GM12878 (cell line): ENCODE data around the gene CA6. TPM values are rescaled to one million over a fixed set of nuclear protein-coding genes. Genes with fewer than 3 reads are reported as not detected.

Experiments
- ATAC-seq: fragments of 200-7000 bp; cut with Tn5 transposase; 3 replicates; pipeline ENCODE4 v1.9.1; 2020; ENCODE audit warnings: mild to moderate bottlenecking, moderate library complexity
- BruUV-seq: library from RNA; stranded (reverse); fragments of 400-500 nt; replicated peaks from 2 replicates; lab custom pipeline; 2021; lab: Mats Ljungman, UMichigan
- CTCF ChIA-PET: fragments of 300-600 bp; sonication (Branson Sonifier 250); formaldehyde crosslinking; extraction: SDS; loops from one replicate; lab custom pipeline; 2021; ENCODE audit warnings: inconsistent platforms; lab: Yijun Ruan, JAX
- POLR2A ChIA-PET: fragments of 350-600 bp; formaldehyde crosslinking; extraction: SDS; loops from one replicate; lab custom pipeline; 2021; ENCODE audit warnings: inconsistent platforms; lab: Charles Lee
- RAD21 ChIA-PET: fragments of 300-600 bp; sonication (Branson Sonifier 250); formaldehyde crosslinking; loops from one replicate; lab custom pipeline; 2023; ENCODE audit warnings: antibody characterized with exemption; ENCODE audit not compliant: unreplicated experiment; lab: Charles Lee
- SMC1A ChIA-PET: fragments of 300-600 bp; sonication (Branson Sonifier 250); formaldehyde crosslinking; loops from one replicate; lab custom pipeline; 2023; ENCODE audit not compliant: unreplicated experiment, uncharacterized antibody; lab: Charles Lee
- DNase-seq: peaks from one replicate; pipeline ENCODE4 v3.0.0-alpha.2; 2011; ENCODE audit warnings: low read depth, low spot score
- FAIRE-seq: peaks from 3 replicates; lab custom pipeline; 2011; peaks lifted over from hg19 to GRCh38; lab: Jason Lieb, UNC
- H2AFZ ChIP-seq: 2 replicates; pipeline ENCODE4 v1.6.0; 2011; ENCODE audit warnings: low read depth, low read length, control low read depth; ENCODE audit not compliant: control insufficient read depth
- H3K27ac ChIP-seq: 2 replicates; pipeline ENCODE4 v1.5.1; 2011; ENCODE audit warnings: control low read depth; ENCODE audit not compliant: control insufficient read depth, insufficient read depth
- H3K27me3 ChIP-seq, 2 experiments: replicated peaks in 1 of 2; 2 replicates each; pipeline versions ENCODE4 v1.6.0 to v1.6.1; 2011; ENCODE audit warnings: low read length in 1 of 2; ENCODE audit not compliant: control insufficient read depth in 2 of 2, insufficient read depth in 2 of 2
- H3K36me3 ChIP-seq, 2 experiments: 2 replicates each; pipeline ENCODE4 v1.5.1; 2011; ENCODE audit warnings: low read length in 1 of 2; ENCODE audit not compliant: control insufficient read depth in 2 of 2, insufficient read depth in 2 of 2
- H3K4me1 ChIP-seq: 2 replicates; pipeline ENCODE4 v1.6.1; 2011; ENCODE audit warnings: mild to moderate bottlenecking, low read length, moderate library complexity, mixed read lengths; ENCODE audit not compliant: control insufficient read depth, insufficient read depth
- H3K4me2 ChIP-seq: 2 replicates; pipeline ENCODE4 v1.6.0; 2011; ENCODE audit warnings: control low read depth; ENCODE audit not compliant: control insufficient read depth, insufficient read depth
- H3K4me3 ChIP-seq: fragments of 200-600 bp; sonication (generic); 2 replicates; pipeline ENCODE4 v1.5.1; 2016
- H3K79me2 ChIP-seq: 2 replicates; pipeline ENCODE4 v1.6.0; 2011; ENCODE audit warnings: low read length; ENCODE audit not compliant: control insufficient read depth, insufficient read depth
- H3K9ac ChIP-seq: 2 replicates; pipeline ENCODE4 v1.8.0; 2011; ENCODE audit warnings: low read length, control low read depth, mixed read lengths; ENCODE audit not compliant: control insufficient read depth, insufficient read depth
- H3K9me3 ChIP-seq: replicated peaks from 3 replicates; pipeline ENCODE4 v1.5.1; 2011; ENCODE audit warnings: mild to moderate bottlenecking, low read length; ENCODE audit not compliant: control insufficient read depth, insufficient read depth
- H4K20me1 ChIP-seq: 2 replicates; pipeline ENCODE4 v1.6.0; 2011; ENCODE audit not compliant: control insufficient read depth, insufficient read depth
- ATF3 ChIP-seq: IDR thresholded peaks from 2 replicates; pipeline ENCODE4 v1.6.1; 2011; ENCODE audit warnings: low read depth, mild to moderate bottlenecking, low read length, moderate library complexity, borderline replicate concordance; ENCODE audit errors: extremely low read depth
- BACH1 ChIP-seq: fragments of 450-650 bp; IDR thresholded peaks from 2 replicates; pipeline ENCODE4 v1.6.1; 2017; ENCODE audit warnings: mild to moderate bottlenecking, borderline replicate concordance
- CBFB ChIP-seq: IDR thresholded peaks from 2 replicates; pipeline ENCODE4 v1.6.1; 2016; ENCODE audit warnings: antibody characterized with exemption, low read depth
- CBX3 ChIP-seq: fragments of 200-600 bp; sonication (generic); IDR thresholded peaks from 2 replicates; pipeline ENCODE4 v1.6.1; 2016; ENCODE audit warnings: low read depth, borderline replicate concordance
- CEBPB ChIP-seq, 2 experiments: fragments of 150-350 bp in 1 of 2; IDR thresholded peaks; 2 replicates each; pipeline ENCODE4 v1.6.1; 2012 to 2014; ENCODE audit warnings: low read depth in 2 of 2, low read length in 2 of 2, borderline replicate concordance in 1 of 2, inconsistent platforms in 1 of 2
- GABPA ChIP-seq: IDR thresholded peaks from 2 replicates; pipeline ENCODE4 v1.6.1; 2014; ENCODE audit warnings: antibody characterized with exemption, low read depth, mild to moderate bottlenecking, inconsistent platforms
- HDAC2 ChIP-seq: fragments of 200-600 bp; sonication (generic); IDR thresholded peaks from 2 replicates; pipeline ENCODE4 v1.6.1; 2017
- IKZF2 ChIP-seq, 2 experiments: fragments of 450-650 bp; IDR thresholded peaks; 2 replicates each; pipeline ENCODE4 v1.6.1; 2017; ENCODE audit warnings: mild to moderate bottlenecking in 2 of 2, moderate library complexity in 2 of 2
- KAT2A ChIP-seq: conservative IDR thresholded peaks from 2 replicates; pipeline ENCODE4 v1.6.1; 2011; ENCODE audit warnings: low read depth, low read length; ENCODE audit not compliant: control insufficient read depth
- MEF2A ChIP-seq: IDR thresholded peaks from 2 replicates; pipeline ENCODE4 v1.6.1; 2011; ENCODE audit warnings: low read depth, mild to moderate bottlenecking, low read length, moderate library complexity; ENCODE audit not compliant: insufficient read depth
- PAX8 ChIP-seq: fragments of 450-650 bp; IDR thresholded peaks from 2 replicates; pipeline ENCODE4 v1.6.1; 2017; ENCODE audit warnings: mild to moderate bottlenecking, moderate library complexity
- POU2F2 ChIP-seq: IDR thresholded peaks from 3 replicates; pipeline ENCODE4 v1.6.1; 2011; ENCODE audit warnings: low read depth, mild to moderate bottlenecking, low read length, borderline replicate concordance
- RELB ChIP-seq: fragments of 450-650 bp; IDR thresholded peaks from 2 replicates; pipeline ENCODE4 v1.6.1; 2017; ENCODE audit warnings: low read depth, mild to moderate bottlenecking, moderate library complexity
- SMARCA5 ChIP-seq: fragments of 450-650 bp; IDR thresholded peaks from 2 replicates; pipeline ENCODE4 v1.6.1; 2017; ENCODE audit warnings: mild to moderate bottlenecking
- SREBF1 ChIP-seq: IDR thresholded peaks from 2 replicates; pipeline ENCODE4 v1.6.1; 2012; ENCODE audit warnings: mild to moderate bottlenecking, low read length
- STAT1 ChIP-seq: fragments of 450-650 bp; conservative IDR thresholded peaks from 2 replicates; pipeline ENCODE4 v1.6.1; 2014; ENCODE audit warnings: antibody characterized with exemption, mild to moderate bottlenecking
- TCF12 ChIP-seq: IDR thresholded peaks from 2 replicates; pipeline ENCODE4 v1.6.1; 2011; ENCODE audit warnings: low read depth, mild to moderate bottlenecking, low read length
- TCF7 ChIP-seq: IDR thresholded peaks from 2 replicates; pipeline ENCODE4 v1.6.1; 2014; ENCODE audit warnings: antibody characterized with exemption, borderline replicate concordance
- WRNIP1 ChIP-seq: IDR thresholded peaks from 2 replicates; pipeline ENCODE4 v1.6.1; 2011; ENCODE audit warnings: low read depth, low read length, improper control_type of control experiment, borderline replicate concordance
- WGBS: methylation state at CpG from one replicate; pipeline ENCODE4 v1.1.6; 2016; ENCODE audit warnings: low lambda C conversion rate; ENCODE audit not compliant: insufficient replicate concordance, insufficient coverage; ENCODE audit errors: missing lambda C conversion rate; 5-methylcytosine and 5-hydroxymethylcytosine counted together
- in situ Hi-C: fragments of 300-500 bp; cut with MboI; formaldehyde crosslinking; loops from 9 replicates; pipeline ENCODE4 v1.14.3; 2018; ENCODE audit warnings: mixed read lengths
- intact Hi-C: fragments of 100-400 bp; cut with micrococcal nuclease; formaldehyde crosslinking; loops from one replicate; pipeline ENCODE4 v1.14.2; 2022; ENCODE audit not compliant: unreplicated experiment
- polyA plus RNA-seq, 11 experiments: library from polyadenylated mRNA; depleted of rRNA in 4 of 11; unstranded in 6 of 11; stranded (reverse) in 5 of 11; fragments of >200 nt; fragmentation: Nextera tagmentation in 4 of 11; fragmentation: Illumina TruSeq in 1 of 11; extraction: Ambion mirVana in 4 of 11; extraction: Trizol in 1 of 11; gene quantifications; 1 replicate in 1 of 11; 2 replicates in 10 of 11; pipeline versions ENCODE4 v1.2.1 to v1.2.3, GENCODE V29; 2011 to 2016; ENCODE audit warnings: inconsistent platforms in 2 of 11, missing spikeins in 2 of 11, low read depth in 1 of 11
- total RNA-seq, 4 experiments: library from RNA; depleted of rRNA in 3 of 4; stranded (reverse); fragments of >200 nt in 3 of 4; fragmentation: Illumina TruSeq in 1 of 4; extraction: Trizol in 1 of 4; gene quantifications; 2 replicates each; pipeline versions ENCODE4 v1.2.1 to v1.2.3, GENCODE V29; 2013 to 2021

CA6 gene
- total and polyA plus RNA-seq, 10 of the 15 experiments (the other 5 are each of a cell fraction or from before 2014, with no cell fraction given) = not detected

- TF ChIP-seq PAX8 (no peak), CBFB (no peak), SMARCA5 (no peak), MEF2A (no peak)
Measured at GRCh38 chr1:9010781-9011323, 65.2 kb downstream of the CA6 start (continued).

GRCh38 chr1:9013819-9014218 lies 68.2 kb downstream of the CA6 start:
- Histone ChIP-seq H3K9me3 (no peaks in the 10 kb centered on the region), H3K79me2 (no peaks in the 10 kb centered on the region), H3K27me3 (no peaks in the 10 kb centered on the region), H3K4me1 (peaks cover 31% of the 10 kb centered on the region), H3K36me3 (no peaks in the 10 kb centered on the region), H2AFZ (no peak overlapping the region), H4K20me1 (no peaks in the 10 kb centered on the region), H3K4me3 (no peak overlapping the region), H3K9ac (no peak overlapping the region), H3K4me2 (no peak overlapping the region), H3K27ac (no peak overlapping the region)
- no peak for DNase-seq
- ChIA-PET RAD21 (no interaction called here), SMC1A (no interaction called here), POLR2A (interaction anchor here (1.0 kb wide), 1 partner anchor 12 kb away, joined by 3 read pairs; no protein-coding TSS in a partner anchor), CTCF (interaction anchor here (0.5 to 4.2 kb wide), 3 partner anchors 9 to 522 kb away, joined by 3 to 25 read pairs (median 11); no protein-coding TSS in a partner anchor)
- no TSS peak for BruUV-seq
- intact Hi-C loops = no loop called here
- no peak for FAIRE-seq
- no peak for ATAC-seq
- 51% methylated on average over 8 of the region's 8 CpGs for WGBS
- in situ Hi-C loops = no loop called here
- TF ChIP-seq PAX8 = no peak
- no peak for TF ChIP-seq BACH1
- TF ChIP-seq TCF12 = no peak
- no peak for TF ChIP-seq CBX3
- TF ChIP-seq CEBPB (IDR thresholded peaks at IDR 0.05; ENCODE audit: borderline replicate concordance in 1 of 2, low read depth in 2 of 2, low read length in 2 of 2) = no peak
- no peak for TF ChIP-seq KAT2A
- TF ChIP-seq RELB = no peak
- TF ChIP-seq POU2F2 = no peak
- no peak for TF ChIP-seq SREBF1
- no peak for TF ChIP-seq GABPA
- TF ChIP-seq IKZF2 (IDR thresholded peaks at IDR 0.05) = no peak
- no peak for TF ChIP-seq STAT1
- TF ChIP-seq TCF7 = no peak
- no peak for TF ChIP-seq ATF3
- no peak for TF ChIP-seq WRNIP1
- no peak for TF ChIP-seq HDAC2
